ENCODE results near the gene NEK6.

DNA sequence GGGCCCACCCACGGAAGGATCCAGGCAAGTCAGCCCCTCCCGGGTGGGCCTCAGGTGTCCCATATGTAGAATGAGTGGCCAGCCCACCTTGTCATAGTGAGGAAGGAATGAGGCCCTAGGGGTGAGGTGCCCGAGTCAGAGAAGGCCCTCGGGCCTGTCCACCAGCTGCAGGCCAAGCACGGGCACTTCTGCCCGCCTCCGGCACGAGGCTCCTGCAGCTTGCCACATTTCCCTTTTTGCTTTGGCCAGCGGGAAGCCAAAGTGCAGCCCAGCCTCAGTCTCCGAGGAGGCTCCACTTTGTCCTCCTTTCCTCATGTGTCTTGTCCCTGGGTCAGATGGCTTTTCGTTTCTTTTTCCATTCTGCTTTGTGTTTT, 84.6 kb downstream of the NEK6 start:
- TF ChIP-seq, protein P1, sequence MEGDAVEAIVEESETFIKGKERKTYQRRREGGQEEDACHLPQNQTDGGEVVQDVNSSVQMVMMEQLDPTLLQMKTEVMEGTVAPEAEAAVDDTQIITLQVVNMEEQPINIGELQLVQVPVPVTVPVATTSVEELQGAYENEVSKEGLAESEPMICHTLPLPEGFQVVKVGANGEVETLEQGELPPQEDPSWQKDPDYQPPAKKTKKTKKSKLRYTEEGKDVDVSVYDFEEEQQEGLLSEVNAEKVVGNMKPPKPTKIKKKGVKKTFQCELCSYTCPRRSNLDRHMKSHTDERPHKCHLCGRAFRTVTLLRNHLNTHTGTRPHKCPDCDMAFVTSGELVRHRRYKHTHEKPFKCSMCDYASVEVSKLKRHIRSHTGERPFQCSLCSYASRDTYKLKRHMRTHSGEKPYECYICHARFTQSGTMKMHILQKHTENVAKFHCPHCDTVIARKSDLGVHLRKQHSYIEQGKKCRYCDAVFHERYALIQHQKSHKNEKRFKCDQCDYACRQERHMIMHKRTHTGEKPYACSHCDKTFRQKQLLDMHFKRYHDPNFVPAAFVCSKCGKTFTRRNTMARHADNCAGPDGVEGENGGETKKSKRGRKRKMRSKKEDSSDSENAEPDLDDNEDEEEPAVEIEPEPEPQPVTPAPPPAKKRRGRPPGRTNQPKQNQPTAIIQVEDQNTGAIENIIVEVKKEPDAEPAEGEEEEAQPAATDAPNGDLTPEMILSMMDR (IDR thresholded peaks at IDR 0.05) = no peak
- TF ChIP-seq POLR2A (IDR thresholded peaks at IDR 0.05; ENCODE audit: low read depth) = no peak
- TF ChIP-seq EP300 (IDR thresholded peaks at IDR 0.05) = no peak

All from esophagus muscularis mucosa (tissue), 4 donors.